ENCODE measurements around the gene SUMO2. TPM values are rescaled to one million over a fixed set of nuclear protein-coding genes. Genes with fewer than 3 reads are reported as not detected.
"Not testable (repeated sequence)": the region's sequence is repeated elsewhere in the genome, so short reads cannot be mapped to it uniquely, and the experiment has no call there.

Gene SUMO2
- total RNA-seq, 2 donors from 2014 or later: 586 to 714 TPM

DNA sequence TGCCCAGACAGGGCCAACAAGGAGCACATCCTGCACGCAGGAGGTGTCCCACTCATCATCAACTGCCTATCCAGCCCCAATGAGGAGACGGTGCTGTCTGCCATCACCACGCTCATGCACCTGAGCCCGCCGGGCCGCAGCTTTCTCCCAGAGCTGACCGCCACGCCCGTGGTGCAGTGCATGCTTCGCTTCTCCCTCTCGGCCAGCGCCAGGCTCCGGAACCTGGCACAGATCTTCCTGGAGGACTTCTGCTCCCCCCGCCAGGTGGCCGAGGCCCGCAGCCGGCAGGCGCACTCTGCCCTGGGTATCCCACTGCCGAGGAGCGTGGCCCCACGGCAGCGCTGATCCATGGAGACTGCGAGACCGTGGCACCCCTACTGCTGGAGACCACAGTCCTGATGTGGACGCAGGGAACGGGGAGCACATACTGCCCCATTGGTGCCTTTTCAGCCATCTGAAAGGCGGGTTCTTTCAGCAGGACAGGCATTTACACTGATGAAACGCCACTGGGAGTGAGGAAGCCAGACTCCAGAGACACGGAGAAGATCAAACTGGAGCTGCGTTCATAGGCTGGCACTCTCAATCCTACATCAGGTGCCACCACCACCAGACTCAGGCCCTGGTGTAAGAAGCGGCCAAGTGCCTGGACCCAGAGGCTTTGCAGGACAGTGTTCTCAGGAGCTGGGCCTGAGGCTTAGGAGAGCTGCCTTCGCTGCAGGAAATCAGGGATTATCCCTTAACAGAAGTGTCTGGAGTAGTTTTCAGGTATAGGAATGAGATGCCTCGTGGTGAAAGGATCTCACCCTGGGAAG is 53.9 kb downstream of the SUMO2 start:
- peaks cover 4% of the 10 kb centered on the region for H3K4me1 Mint-ChIP-seq
- H3K27me3 Mint-ChIP-seq (ENCODE audit: insufficient read depth): no peaks in the 10 kb centered on the region
- H3K27ac Mint-ChIP-seq: no peak overlapping the region
- Histone ChIP-seq H3K27me3 (ENCODE audit: control insufficient read depth, insufficient read depth, low read length, poor library complexity, severe bottlenecking) (no peaks in the 10 kb centered on the region), H3K36me3 (ENCODE audit: control insufficient read depth, insufficient read depth, low read length) (peaks cover 42% of the 10 kb centered on the region), H3K9ac (ENCODE audit: extremely low read depth, low read length, poor library complexity, severe bottlenecking) (no peak overlapping the region), H3K27ac (ENCODE audit: low read depth, low read length) (no peak overlapping the region), H3K4me1 (ENCODE audit: control insufficient read depth, insufficient read depth, low read length) (peaks cover 3% of the 10 kb centered on the region), H3K9me3 (ENCODE audit: control insufficient read depth, low read length) (no peaks in the 10 kb centered on the region), H3K4me3 (ENCODE audit: low read length) (no peak overlapping the region)
- peak overlapping the region; percentile 12 for H3K4me3 Mint-ChIP-seq
- WGBS, 2 experiments (ENCODE audit: insufficient coverage in 1 of 2, insufficient read length in 1 of 2): 95 to 97% methylated on average over 19 to 33 of the region's 33 CpGs
- H3K9me3 Mint-ChIP-seq: no peaks in the 10 kb centered on the region
- peaks cover 33% of the 10 kb centered on the region for H3K36me3 Mint-ChIP-seq (ENCODE audit: low read depth)
- no peak for DNase-seq
- TF ChIP-seq CTCF (conservative IDR thresholded peaks at IDR 0.05): no peak

- not testable (repeated sequence) for H3K27me3 Mint-ChIP-seq (ENCODE audit: insufficient read depth); H3K9me3 Mint-ChIP-seq; H3K27ac Mint-ChIP-seq; H3K27me3 ChIP-seq (ENCODE audit: control insufficient read depth, insufficient read depth, low read length, poor library complexity, severe bottlenecking); H3K27ac ChIP-seq (ENCODE audit: low read depth, low read length); H3K9ac ChIP-seq (ENCODE audit: extremely low read depth, low read length, poor library complexity, severe bottlenecking); H3K4me3 ChIP-seq (ENCODE audit: low read length); DNase-seq; H3K4me1 Mint-ChIP-seq; H3K9me3 ChIP-seq (ENCODE audit: control insufficient read depth, low read length); H3K4me1 ChIP-seq (ENCODE audit: control insufficient read depth, insufficient read depth, low read length); H3K4me3 Mint-ChIP-seq
- H3K36me3 Mint-ChIP-seq (ENCODE audit: low read depth): peaks cover 35% of the 10 kb centered on the region
- WGBS, 2 experiments (ENCODE audit: insufficient coverage in 1 of 2, insufficient read length in 1 of 2): 95 to 98% methylated on average over 5 of the region's 5 CpGs
- peaks cover 44% of the 10 kb centered on the region for H3K36me3 ChIP-seq (ENCODE audit: control insufficient read depth, insufficient read depth, low read length)
Observed at GRCh38 chr17:75127936-75128335, 54.8 kb downstream of the SUMO2 start.

GRCh38 chr17:75126954-75127353 is 55.8 kb downstream of the SUMO2 start:
- H3K36me3 Mint-ChIP-seq (ENCODE audit: low read depth): peaks cover 32% of the 10 kb centered on the region
- no peaks in the 10 kb centered on the region for H3K9me3 Mint-ChIP-seq
- no peak overlapping the region for H3K27ac Mint-ChIP-seq
- H3K27me3 Mint-ChIP-seq (ENCODE audit: insufficient read depth): no peaks in the 10 kb centered on the region
- Histone ChIP-seq H3K27me3 (ENCODE audit: control insufficient read depth, insufficient read depth, low read length, poor library complexity, severe bottlenecking) (no peaks in the 10 kb centered on the region), H3K27ac (ENCODE audit: low read depth, low read length) (no peak overlapping the region), H3K4me3 (ENCODE audit: low read length) (no peak overlapping the region), H3K4me1 (ENCODE audit: control insufficient read depth, insufficient read depth, low read length) (peaks cover 3% of the 10 kb centered on the region), H3K9me3 (ENCODE audit: control insufficient read depth, low read length) (no peaks in the 10 kb centered on the region), H3K36me3 (ENCODE audit: control insufficient read depth, insufficient read depth, low read length) (peaks cover 45% of the 10 kb centered on the region), H3K9ac (ENCODE audit: extremely low read depth, low read length, poor library complexity, severe bottlenecking) (no peak overlapping the region)
- no peak for TF ChIP-seq CTCF (conservative IDR thresholded peaks at IDR 0.05)
- no peak for DNase-seq
- H3K4me1 Mint-ChIP-seq: peaks cover 4% of the 10 kb centered on the region
- 93 to 94% methylated on average over 6 to 8 of the region's 8 CpGs for WGBS, 2 experiments (ENCODE audit: insufficient coverage in 1 of 2, insufficient read length in 1 of 2)
- H3K4me3 Mint-ChIP-seq: no peak overlapping the region

Data from endodermal cell (in vitro differentiated cells).